GM19455 (cell line): ENCODE measurements around the gene TMEM209.

ENCODE experiments used
- ATAC-seq: cut with Tn5 transposase; IDR thresholded peaks from one replicate; pipeline ENCODE4 v1.9.1; 2021; ENCODE audit not compliant: unreplicated experiment

TMEM209 gene

GRCh38 chr7:130145424-130146100, 59.6 kb downstream of the TMEM209 start:
- no peak for ATAC-seq

DNA sequence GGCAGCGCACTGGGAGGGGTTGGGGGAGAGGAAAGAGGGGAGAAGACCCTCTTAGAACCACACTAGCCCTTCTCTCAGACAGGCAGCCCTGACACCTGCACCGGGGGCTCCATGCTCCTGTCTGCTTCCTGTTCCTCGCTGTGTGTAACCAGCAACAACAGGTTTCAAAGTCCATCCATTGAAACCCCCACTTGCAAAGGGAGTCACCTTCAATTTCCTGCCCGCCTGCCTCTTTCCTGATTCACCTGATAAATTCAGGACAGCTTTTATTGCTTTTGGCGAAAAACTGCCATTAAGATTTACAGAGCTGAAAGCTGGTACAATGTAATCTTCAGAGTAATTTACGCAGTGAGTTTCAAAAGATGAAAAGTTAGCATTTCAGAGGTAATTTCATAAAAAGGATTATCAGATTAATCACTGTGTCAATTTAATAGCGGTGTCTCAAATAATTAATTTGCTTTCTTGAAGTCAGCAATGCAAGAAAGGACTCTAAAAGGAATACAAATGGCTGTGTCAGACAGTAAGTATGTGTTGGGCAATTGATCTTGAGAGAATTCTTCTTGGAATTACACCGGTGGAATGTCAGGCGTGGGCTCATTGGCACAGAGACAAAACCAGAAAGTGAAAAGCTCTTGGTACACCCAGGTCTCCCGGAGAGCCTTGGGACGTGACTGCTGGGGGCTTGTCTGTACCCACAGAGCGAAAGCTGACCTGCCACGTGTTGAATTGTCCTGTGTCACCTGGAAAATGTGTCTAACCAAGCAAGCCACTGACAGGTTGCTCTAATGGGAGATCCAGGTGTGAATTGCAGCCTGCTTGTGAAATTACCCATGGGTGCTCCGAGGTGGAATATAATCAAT, 60.7 kb downstream of the TMEM209 start:
- ATAC-seq = no peak

DNA sequence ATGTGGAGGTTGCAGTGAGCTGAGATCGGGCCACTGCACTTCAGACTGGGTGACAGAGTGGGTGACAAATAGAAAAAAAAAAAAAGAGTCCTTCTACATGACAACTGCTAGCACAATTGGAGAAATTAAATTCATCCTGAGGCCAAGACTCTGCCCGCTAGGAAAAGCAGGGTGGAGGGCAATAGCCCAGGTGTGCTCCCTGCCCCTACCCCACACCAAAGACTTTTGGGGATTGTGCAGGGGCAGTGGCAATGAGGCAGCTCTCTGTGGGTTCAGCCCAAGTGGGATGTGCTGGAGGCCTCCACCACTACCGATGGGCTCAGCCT, 61.3 kb downstream of the TMEM209 start:
- no peak for ATAC-seq

DNA sequence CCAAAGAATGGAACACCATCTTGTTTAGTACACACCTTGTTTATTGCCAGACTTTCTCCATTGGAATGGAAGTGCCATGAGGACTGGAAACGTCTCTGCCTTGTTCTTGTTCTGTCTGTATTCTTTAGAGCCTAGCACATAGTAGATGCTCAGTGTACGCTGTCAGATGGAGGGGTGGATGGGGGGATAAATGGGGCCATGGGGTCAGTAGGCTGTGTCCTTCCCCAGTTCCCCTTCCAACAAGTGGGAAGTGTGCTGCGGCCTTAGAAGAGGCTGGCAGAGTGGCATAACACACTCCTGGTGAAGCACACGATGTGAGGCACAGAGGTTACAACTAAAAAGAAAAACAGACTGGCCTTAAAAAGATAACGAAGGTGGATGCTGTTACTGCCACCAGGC, 61.9 kb downstream of the TMEM209 start:
- no peak for ATAC-seq

GRCh38 chr7:130142654-130143333, 62.4 kb downstream of the TMEM209 start:
- ATAC-seq = no peak

DNA sequence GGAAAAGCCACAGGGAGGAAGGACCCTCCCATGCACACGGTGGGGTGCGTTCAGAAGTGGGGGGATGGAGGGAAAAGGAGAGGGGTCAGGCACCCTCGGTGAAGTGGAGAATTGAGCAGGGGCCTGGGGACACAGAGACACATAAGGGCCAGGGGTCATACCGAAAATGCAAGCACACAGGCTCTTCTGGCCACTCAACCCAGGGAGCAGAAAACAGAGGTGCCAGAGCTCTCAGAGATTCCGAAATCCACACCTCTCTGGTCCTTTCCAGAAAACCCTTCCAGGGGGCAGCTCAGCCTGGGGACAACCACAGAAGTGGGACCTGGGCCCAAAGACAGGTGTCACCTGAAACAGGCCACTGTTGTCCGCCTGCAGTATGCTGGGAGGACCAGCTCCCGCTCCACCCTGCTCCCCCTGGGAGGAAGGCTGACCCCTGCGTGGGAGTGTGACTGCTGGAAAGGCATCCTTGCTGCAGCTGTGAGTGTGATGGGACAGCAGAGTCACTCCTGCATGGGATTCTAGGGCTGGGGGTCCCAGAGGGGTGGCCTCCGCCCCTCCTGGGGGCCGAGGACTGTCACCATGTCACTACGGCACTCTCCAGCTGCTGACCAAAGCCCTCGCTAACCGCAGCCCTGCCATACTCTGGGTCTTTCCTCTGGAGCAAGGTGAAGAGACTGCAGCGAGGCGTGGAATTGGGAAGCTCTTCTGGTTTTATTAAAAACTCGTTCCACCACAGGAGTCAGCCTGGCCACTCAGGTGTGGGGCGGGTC, 63.1 kb downstream of the TMEM209 start:
- no peak for ATAC-seq

GRCh38 chr7:130141161-130141883, 63.9 kb downstream of the TMEM209 start:
- ATAC-seq = no peak

GRCh38 chr7:130140551-130141160, 64.5 kb downstream of the TMEM209 start:
- no peak for ATAC-seq

DNA sequence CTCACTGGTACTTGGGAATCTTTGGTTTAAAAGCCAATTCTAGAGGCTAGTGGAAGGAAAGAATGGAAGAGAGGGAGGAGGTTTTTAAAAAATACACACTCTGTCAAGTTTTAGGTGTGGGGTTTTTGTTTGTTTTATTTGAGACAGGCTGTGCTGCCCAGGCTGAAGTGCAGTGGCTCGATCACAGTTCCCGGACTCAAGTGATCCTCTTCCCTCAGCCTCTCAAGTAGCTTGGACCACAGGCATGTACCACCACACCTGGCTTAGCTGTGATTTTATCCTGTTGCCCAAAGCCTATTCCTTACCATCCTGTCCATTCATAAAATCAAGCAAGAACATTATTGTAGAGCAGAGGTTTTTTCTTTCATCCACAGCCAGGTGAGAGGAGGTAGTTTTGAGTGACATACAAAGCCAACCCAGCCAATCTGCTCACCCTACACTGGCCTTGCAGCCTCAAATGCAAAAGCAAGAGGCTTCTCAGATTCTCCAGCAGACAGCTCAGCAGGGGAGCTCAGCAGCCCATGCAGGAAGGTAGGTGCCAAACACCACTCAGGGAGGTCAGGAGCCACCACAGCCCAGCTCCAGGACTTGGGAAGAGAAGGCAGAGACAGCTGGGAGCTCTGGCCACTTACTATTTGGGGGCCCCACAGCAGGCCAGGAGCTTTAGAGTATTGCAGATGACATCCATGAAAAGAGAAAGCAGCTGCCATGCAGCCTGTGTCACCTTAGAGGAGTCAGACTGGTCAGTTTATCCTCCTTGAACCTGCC, 65.8 kb downstream of the TMEM209 start:
- ATAC-seq = no peak

DNA sequence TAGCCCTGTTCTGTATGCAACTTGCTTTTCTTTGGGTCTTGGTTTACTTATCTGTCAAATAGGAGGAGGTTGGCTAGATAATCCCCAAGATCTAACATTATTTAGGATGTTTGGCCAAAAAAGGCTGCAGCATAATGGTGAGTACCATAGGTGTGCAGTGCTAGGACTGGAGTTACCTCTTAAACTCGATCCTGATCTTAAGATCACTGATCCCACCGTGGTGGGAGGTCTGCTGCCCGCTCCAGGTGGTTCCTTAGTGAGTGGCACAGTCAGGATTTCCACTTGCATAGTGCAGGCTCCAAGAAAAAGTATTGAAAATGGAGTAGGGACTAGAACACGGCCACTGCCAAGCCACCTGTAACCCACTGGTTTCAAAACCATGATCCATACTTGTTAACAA, 68.0 kb downstream of the TMEM209 start:
- no peak for ATAC-seq

DNA sequence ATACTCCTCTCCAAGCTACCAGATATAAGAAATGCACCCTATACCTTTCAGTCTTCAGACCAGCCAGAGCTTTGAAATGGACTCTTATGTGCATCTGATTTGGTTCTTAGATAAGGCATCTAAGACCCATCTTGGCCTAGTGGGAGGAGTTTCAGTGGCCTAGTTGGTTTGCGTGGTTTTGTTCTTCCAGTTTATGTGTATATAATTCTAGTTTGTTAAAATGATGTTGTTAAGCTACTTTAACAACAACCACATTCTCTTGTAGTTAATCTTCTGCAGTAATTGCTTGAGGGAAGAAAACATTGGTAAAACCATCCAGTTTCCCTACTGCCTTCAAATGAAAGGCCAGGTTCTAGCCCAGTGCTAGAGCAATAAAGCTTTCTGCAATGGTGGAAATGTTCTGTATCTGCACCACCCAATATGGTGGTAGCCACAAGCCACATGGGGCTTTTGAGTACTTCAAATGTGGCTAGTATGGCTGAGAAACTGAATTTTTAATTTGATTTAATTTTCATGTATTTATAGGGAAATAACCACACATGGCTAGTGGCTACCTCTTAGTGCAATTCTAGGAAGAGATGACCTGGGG, 68.5 kb downstream of the TMEM209 start:
- ATAC-seq = no peak

DNA sequence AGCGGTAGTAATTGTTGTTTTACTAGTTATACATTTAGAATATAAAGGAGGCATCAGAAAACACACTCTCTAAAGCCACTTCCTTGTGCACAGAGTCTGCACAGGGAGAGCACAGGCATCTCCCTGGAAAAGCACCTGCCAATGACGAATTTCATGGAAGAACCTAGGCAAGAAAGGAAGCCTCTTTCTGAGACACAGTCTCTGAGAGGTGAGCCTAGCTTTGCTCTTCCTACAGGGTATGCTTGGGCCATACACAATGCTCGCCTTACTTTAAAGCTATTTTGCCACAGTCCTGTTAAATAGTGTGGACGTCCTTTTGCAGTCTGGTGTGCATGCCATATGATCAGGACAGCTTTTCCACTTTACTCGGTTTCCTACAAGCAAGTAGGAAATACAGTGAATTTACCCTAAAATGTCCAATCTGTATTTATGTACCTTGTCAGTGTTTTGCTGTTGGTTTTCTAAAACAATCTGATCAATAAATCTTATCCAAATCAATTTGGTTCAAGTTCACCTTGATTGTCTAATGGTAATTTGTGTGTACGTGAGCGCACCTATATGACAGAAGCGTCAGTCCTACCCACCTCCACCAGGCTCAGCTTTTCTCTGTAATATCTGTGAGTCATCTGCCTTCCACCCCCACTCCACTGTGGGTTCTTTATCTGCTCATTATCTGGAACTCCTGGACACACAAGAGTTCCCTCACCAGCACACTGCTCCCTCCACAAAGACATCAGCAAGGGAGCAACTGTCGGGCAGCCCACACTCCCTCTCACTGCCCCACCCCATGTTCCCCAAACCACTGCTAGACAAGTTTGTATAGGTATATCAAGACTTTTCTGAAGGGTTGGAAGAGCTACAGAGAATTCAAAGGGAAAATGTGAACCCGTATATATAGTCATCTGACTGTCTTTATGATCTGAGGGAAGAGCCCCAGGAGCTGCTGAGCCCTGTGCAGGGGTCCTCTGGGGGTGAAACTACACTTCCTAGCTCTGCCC, 69.7 kb downstream of the TMEM209 start:
- ATAC-seq = no peak

DNA sequence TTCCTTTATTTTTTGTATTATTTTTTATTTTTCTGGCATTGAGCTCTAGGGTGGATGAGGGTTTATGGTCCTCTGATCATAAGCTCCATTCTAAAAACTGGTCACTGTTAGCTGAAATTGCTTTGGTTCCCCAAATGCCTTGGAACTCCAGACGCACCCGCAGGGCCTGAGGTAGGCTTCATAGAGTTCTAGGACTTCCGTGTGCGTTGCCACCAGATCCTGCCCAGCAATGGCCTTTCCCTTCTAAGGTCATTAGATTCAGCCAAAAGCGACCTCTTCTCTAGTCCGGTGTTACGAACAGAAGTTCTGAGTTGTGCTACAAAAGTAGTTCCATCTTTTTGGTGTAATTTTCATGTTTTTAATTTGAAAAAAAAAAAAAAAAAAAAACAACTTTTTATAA, 70.5 kb downstream of the TMEM209 start:
- ATAC-seq = no peak

GRCh38 chr7:130134106-130134636, 71.0 kb downstream of the TMEM209 start:
- ATAC-seq = no peak

DNA sequence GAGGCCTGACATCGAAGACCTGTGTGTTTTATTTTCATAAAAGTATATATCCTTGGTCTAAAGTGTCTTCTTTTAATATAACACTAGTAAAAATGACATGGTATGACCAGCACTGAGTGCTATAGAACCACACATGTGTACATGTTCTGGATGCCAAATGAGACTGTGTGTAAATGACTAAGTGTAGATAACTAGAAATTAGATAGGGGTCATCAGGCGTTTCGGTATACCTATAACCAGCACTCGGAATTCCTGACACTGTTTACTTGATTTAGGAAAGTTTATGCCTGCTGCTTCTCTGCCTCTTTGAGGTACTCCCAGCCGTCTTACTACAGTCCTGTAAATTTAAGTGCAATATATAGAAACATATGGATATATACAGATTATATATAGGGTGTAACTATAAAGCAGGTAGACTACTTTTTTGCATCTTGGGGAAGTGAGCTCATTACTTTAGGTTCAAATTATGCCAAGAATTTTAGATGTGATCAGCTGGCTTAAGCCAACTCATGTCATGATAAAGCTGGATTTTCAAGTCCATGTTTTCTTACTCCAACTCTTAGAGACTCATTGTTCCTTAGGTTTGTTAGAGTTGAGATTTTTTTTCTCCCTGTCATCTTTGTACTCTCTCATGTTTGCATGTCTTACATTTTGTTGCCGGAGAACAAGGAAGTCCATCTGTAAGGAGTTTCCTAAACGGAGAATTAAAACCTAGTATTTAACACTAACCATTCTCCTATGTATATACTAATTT, 72.0 kb downstream of the TMEM209 start:
- ATAC-seq = no peak

DNA sequence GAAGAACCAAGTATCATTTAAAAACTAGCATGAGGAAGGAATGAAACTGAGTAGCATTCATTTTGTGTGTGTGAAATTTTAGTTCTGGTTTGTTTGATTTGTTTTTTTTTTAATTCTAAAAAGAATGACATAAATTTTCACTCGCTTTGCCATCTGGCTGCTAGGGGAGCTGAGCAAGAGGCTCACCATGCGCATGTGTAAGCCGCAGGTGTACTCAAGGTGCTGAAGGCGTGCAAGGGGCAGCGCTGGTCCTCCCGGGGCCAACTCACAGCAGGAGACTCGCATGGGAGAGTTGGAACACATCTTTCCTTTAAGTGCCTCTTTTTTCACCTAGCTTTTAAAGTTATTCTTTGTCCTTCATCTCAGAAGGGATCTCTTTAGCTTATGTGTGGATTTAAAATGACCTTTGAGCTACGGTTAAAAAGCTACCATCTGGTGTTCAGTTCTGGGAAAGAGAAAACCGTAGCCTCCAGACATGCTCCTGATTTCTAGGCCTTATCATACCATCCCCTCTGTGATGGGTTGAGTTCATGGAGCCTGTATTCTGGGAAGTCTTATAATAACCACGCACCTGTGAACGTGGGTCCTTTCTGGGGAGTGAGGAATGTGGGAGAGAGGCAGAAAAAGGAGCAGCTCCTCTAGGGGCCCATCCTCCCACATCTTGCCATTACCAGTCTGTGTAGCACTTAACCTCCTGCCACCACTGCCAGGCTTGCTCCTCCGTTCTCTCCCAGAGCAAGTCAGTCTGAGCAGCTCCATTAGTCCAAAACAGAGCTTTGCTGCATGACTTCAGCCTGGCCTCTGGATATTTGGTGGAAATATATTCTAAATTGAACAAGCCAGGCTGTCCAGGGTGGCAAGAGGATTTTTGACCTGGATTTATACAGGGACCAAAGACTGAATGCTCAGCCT, 73.0 kb downstream of the TMEM209 start:
- ATAC-seq = no peak
